Measurements from ENCODE around the gene PEAR1.

The PEAR1 gene

DNA sequence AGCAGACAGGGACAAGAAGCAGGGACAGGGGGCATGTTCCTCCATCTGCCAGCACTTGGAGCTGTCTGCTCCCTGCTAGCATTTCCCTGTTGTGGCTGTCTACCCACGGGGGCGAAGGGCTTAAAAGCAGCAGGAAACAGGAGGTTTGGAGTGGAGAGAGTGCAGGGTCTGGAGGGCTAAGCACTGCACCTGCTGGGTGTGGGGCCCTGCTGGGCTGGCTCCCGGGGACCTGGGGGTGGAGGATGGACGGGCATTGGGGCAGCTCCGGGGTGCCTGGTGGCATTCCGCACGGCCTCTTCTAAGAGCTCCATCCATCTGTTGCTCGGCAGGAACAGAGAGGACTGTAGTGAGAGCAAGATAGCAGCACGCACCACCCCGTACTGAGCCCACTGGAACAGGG is 48.2 kb downstream of the PEAR1 start:
- H3K4me3 ChIP-seq (ENCODE audit: low read depth, low read length): no peak overlapping the region
- no peak overlapping the region for H3K27ac ChIP-seq (ENCODE audit: low read depth, low read length)
- H3K27me3 ChIP-seq (ENCODE audit: insufficient read depth, low read length): no peaks in the 10 kb centered on the region
- H3K4me1 ChIP-seq (ENCODE audit: control insufficient read depth, insufficient read depth, low read length, unreplicated experiment): no peaks in the 10 kb centered on the region
- no peak overlapping the region for H2AFZ ChIP-seq (ENCODE audit: low read length, unreplicated experiment)
- H3K79me2 ChIP-seq (ENCODE audit: control insufficient read depth, insufficient read depth, low read length, unreplicated experiment): no peaks in the 10 kb centered on the region
- H3K36me3 ChIP-seq (ENCODE audit: insufficient read depth, low read length): peaks cover 22% of the 10 kb centered on the region; the same call in 1 of the 2 replicates

DNA sequence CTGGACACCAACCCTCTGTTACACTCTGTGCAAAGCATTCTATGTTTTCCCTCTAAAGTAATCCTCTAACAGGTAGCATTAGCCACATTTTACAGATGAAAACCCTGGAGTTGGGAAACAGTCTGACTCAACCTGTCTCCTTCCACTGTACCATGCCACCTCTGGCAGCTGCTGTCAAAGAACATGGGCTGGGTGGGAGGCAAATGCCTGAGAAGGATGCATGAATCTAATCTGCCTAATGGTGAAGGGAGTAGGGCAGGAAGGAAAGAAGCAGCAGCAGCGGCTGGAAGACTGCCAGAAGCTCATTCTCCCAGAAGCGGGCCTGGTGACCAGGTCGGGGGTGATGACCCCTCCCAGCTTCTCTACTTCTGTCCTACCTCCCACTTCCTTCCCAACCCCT is 48.7 kb downstream of the PEAR1 start:
- Histone ChIP-seq H2AFZ (ENCODE audit: low read length, unreplicated experiment) (no peak overlapping the region), H3K4me3 (ENCODE audit: low read depth, low read length) (no peak overlapping the region), H3K27me3 (ENCODE audit: insufficient read depth, low read length) (no peaks in the 10 kb centered on the region), H3K36me3 (ENCODE audit: insufficient read depth, low read length) (peaks cover 24% of the 10 kb centered on the region; the same call in 1 of the 2 replicates), H3K79me2 (ENCODE audit: control insufficient read depth, insufficient read depth, low read length, unreplicated experiment) (no peaks in the 10 kb centered on the region), H3K27ac (ENCODE audit: low read depth, low read length) (no peak overlapping the region), H3K4me1 (ENCODE audit: control insufficient read depth, insufficient read depth, low read length, unreplicated experiment) (no peaks in the 10 kb centered on the region)

DNA sequence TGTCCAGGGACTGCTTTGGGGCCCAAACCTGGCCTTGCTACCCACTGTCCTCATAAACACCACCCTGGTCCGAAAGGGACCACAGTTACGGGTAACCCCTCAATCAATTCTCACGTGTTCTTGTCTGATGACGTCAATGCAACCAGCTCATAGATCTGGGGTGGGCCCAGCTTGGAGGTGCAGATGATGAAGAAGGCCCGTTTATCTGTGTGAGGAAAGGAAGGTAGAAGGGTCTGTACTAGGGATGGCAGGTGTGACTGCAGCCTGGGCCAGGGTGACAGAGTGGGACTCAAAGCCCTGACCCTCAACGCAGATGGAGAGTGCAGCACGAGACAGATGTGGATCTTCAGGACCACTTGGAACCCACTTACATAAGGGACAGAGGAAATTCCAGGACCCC is 49.1 kb downstream of the PEAR1 start:
- Histone ChIP-seq H3K4me1 (ENCODE audit: control insufficient read depth, insufficient read depth, low read length, unreplicated experiment) (no peaks in the 10 kb centered on the region), H3K27me3 (ENCODE audit: insufficient read depth, low read length) (no peaks in the 10 kb centered on the region), H3K79me2 (ENCODE audit: control insufficient read depth, insufficient read depth, low read length, unreplicated experiment) (no peaks in the 10 kb centered on the region), H2AFZ (ENCODE audit: low read length, unreplicated experiment) (no peak overlapping the region), H3K36me3 (ENCODE audit: insufficient read depth, low read length) (peaks cover 24% of the 10 kb centered on the region; the same call in 1 of the 2 replicates), H3K27ac (ENCODE audit: low read depth, low read length) (no peak overlapping the region), H3K4me3 (ENCODE audit: low read depth, low read length) (no peak overlapping the region)

DNA sequence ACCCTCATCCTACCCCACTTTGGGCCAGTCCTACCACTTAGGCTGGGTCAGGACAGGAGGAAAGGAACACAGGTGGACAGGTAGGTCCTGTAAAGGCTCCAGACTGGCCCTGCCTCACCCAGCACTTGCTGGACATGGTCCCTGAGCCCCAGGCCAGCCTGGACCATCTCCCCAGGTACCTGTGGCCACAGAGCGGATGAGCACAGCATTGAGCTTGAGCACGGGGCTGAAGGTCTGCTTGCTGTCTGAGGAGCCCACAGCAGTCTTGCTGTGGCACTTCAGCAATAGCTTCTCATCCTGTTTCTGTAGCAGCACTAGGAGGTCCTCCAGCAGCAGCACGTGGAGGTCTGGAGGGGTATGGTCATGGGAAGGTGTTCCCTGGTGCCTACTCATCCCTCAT is 50.2 kb downstream of the PEAR1 start:
- Histone ChIP-seq H2AFZ (ENCODE audit: low read length, unreplicated experiment) (no peak overlapping the region), H3K27ac (ENCODE audit: low read depth, low read length) (no peak overlapping the region), H3K4me1 (ENCODE audit: control insufficient read depth, insufficient read depth, low read length, unreplicated experiment) (no peaks in the 10 kb centered on the region), H3K4me3 (ENCODE audit: low read depth, low read length) (no peak overlapping the region), H3K27me3 (ENCODE audit: insufficient read depth, low read length) (no peaks in the 10 kb centered on the region), H3K79me2 (ENCODE audit: control insufficient read depth, insufficient read depth, low read length, unreplicated experiment) (no peaks in the 10 kb centered on the region), H3K36me3 (ENCODE audit: insufficient read depth, low read length) (peaks cover 28% of the 10 kb centered on the region; the same call in 1 of the 2 replicates)

DNA sequence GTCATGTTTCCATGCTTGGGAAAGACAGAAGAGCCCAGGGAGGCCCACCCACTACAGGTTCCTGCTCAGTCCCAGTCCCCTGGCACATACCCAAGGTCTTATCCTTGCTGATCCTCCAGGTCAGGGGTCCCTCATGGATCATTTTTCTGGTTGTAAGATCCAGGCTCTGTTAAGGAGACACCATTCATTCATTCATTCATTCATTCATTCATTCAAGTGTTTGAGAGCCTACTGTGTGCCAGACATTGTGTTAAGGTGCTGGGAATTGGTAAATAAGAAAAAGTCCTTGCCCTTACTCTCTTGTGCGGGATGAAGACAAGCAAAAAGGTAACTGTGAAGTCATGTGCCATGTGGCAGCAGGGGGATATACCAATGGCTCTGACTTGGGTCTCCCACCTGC is 50.8 kb downstream of the PEAR1 start:
- peaks cover 28% of the 10 kb centered on the region; the same call in 1 of the 2 replicates for H3K36me3 ChIP-seq (ENCODE audit: insufficient read depth, low read length)
- no peaks in the 10 kb centered on the region for H3K4me1 ChIP-seq (ENCODE audit: control insufficient read depth, insufficient read depth, low read length, unreplicated experiment)
- H3K27me3 ChIP-seq (ENCODE audit: insufficient read depth, low read length): no peaks in the 10 kb centered on the region
- H2AFZ ChIP-seq (ENCODE audit: low read length, unreplicated experiment): no peak overlapping the region
- no peaks in the 10 kb centered on the region for H3K79me2 ChIP-seq (ENCODE audit: control insufficient read depth, insufficient read depth, low read length, unreplicated experiment)
- no peak overlapping the region for H3K27ac ChIP-seq (ENCODE audit: low read depth, low read length)
- no peak overlapping the region for H3K4me3 ChIP-seq (ENCODE audit: low read depth, low read length)

DNA sequence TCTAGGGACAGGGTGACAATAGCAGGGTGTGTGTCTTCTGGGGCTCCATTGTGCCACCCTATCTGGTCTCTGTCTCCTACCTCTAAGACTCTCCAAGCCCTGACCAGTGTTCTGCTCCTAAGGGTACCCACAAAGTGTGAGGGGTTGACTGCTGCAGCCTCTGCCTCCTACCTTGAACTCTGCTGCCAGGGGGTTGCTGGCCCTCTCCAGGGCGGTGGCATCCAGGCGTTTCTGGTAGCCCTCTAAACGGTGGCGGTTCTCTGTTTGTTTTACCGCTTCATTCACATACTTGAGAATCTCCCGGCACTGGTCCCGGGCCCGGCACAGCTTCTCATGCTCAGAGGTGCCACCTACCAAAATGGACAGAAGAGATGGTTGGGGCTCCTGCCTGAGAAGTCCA is 51.3 kb downstream of the PEAR1 start:
- H3K27me3 ChIP-seq (ENCODE audit: insufficient read depth, low read length): no peaks in the 10 kb centered on the region
- no peak overlapping the region for H3K4me3 ChIP-seq (ENCODE audit: low read depth, low read length)
- no peak overlapping the region for H3K27ac ChIP-seq (ENCODE audit: low read depth, low read length)
- peaks cover 32% of the 10 kb centered on the region; the same call in 1 of the 2 replicates for H3K36me3 ChIP-seq (ENCODE audit: insufficient read depth, low read length)
- no peaks in the 10 kb centered on the region for H3K4me1 ChIP-seq (ENCODE audit: control insufficient read depth, insufficient read depth, low read length, unreplicated experiment)
- no peaks in the 10 kb centered on the region for H3K79me2 ChIP-seq (ENCODE audit: control insufficient read depth, insufficient read depth, low read length, unreplicated experiment)
- no peak overlapping the region for H2AFZ ChIP-seq (ENCODE audit: low read length, unreplicated experiment)

DNA sequence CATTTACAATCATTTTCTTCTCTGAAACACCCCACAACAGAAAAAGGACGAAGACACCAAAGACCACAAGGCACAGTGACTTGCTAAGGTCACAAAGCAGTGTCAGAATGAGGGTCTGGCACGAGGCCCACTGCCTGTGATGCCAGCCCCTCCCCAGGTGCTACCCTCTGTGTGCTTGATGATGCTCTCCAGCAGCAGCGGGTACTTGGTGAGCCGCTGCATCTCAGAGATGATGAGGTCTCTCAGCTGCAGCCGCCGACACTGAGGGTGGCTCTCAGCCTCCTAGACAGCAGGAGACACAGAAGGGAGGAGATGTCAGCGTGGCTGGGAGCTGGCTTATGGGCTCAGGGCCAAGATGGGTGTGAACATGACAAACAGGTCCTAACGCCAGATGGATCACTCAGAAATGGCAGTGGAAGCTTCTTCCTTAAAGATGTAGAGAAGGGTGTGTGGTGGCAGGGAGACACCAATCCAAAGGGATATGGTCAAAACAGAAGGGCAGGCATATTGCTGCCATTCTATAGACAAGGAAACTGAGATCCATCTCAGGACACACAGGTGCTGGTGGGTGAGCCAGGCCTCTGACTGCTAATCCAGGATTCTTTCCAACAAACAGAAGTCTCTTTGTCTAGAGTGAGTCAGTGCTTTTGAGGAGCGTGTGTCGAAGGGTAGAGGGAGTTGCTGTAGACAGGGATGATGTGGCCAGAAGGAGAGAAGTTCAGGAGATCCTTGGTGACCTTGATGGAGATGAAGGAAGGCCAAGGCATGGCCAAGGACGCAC is 52.6 kb downstream of the PEAR1 start:
- no peaks in the 10 kb centered on the region for H3K79me2 ChIP-seq (ENCODE audit: control insufficient read depth, insufficient read depth, low read length, unreplicated experiment)
- no peak overlapping the region for H3K27ac ChIP-seq (ENCODE audit: low read depth, low read length)
- peaks cover 32% of the 10 kb centered on the region; the same call in 1 of the 2 replicates for H3K36me3 ChIP-seq (ENCODE audit: insufficient read depth, low read length)
- no peak overlapping the region for H3K4me3 ChIP-seq (ENCODE audit: low read depth, low read length)
- no peaks in the 10 kb centered on the region for H3K27me3 ChIP-seq (ENCODE audit: insufficient read depth, low read length)
- no peaks in the 10 kb centered on the region for H3K4me1 ChIP-seq (ENCODE audit: control insufficient read depth, insufficient read depth, low read length, unreplicated experiment)
- no peak overlapping the region for H2AFZ ChIP-seq (ENCODE audit: low read length, unreplicated experiment)

DNA sequence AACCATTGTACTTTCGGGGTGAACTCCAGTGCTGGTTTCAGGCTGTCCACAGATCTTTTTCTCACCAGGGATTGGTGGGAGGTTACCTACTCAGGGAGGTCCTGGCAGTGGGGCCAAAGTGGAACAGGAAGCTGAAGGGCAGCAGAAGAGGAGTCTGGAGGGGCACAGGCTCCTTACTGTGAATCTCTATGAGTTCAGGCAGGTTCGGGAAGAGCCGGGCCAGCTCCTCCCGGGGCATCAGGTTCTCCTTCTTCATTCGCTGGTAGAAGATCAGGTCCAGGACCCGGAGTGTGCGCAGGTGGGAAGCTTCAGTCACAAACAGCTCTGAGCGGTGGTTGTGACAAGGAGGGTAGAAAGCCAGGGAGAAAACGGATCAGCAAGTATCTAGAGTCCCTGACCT is 53.6 kb downstream of the PEAR1 start:
- Histone ChIP-seq H3K27ac (ENCODE audit: low read depth, low read length) (no peak overlapping the region), H3K36me3 (ENCODE audit: insufficient read depth, low read length) (peaks cover 32% of the 10 kb centered on the region; the same call in 1 of the 2 replicates)

DNA sequence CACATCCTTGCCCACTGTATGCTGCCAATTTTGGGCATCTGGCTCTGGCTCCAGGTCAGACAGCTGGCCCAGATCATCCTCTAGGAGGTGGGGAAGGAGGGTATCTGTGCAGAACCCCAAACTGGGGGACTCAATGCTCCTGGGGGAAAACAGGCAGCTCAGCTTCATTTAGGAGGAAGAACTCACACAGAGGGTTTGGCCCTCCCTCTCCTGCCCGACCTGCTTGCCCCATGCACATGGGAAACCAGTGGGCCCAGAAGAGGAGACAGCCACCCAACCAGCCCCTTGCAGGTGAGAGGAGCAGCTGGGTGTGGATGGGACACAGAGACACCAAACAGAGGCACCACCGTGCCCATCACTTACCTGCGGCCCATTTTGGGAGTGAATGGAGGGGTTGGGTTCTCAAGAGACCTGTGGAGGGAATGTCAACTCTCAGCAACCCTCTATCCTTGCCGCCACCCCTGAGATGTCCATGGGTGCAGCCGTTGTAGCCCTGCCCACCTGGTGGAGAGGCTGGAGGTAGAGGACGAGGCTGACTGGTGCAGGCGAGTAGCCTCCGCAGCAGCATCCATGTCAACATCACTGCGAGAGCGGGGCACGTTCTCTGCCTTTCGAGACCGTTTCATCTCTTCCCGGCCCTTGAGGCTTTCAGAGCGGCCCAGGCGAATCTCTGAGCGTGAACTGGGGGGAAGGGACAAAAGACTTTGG is 54.5 kb downstream of the PEAR1 start:
- no peaks in the 10 kb centered on the region for H3K79me2 ChIP-seq (ENCODE audit: control insufficient read depth, insufficient read depth, low read length, unreplicated experiment)
- no peaks in the 10 kb centered on the region for H3K27me3 ChIP-seq (ENCODE audit: insufficient read depth, low read length)
- H2AFZ ChIP-seq (ENCODE audit: low read length, unreplicated experiment): no peak overlapping the region
- no peak overlapping the region for H3K4me3 ChIP-seq (ENCODE audit: low read depth, low read length)
- H3K4me1 ChIP-seq (ENCODE audit: control insufficient read depth, insufficient read depth, low read length, unreplicated experiment): no peaks in the 10 kb centered on the region
- H3K27ac ChIP-seq (ENCODE audit: low read depth, low read length): no peak overlapping the region
- peaks cover 32% of the 10 kb centered on the region; the same call in 1 of the 2 replicates for H3K36me3 ChIP-seq (ENCODE audit: insufficient read depth, low read length)

More for the DNA sequence above, 53.6 kb downstream of the PEAR1 start:
- no peaks in the 10 kb centered on the region for H3K4me1 ChIP-seq (ENCODE audit: control insufficient read depth, insufficient read depth, low read length, unreplicated experiment)
- H3K4me3 ChIP-seq (ENCODE audit: low read depth, low read length): no peak overlapping the region
- H3K27me3 ChIP-seq (ENCODE audit: insufficient read depth, low read length): no peaks in the 10 kb centered on the region
- no peaks in the 10 kb centered on the region for H3K79me2 ChIP-seq (ENCODE audit: control insufficient read depth, insufficient read depth, low read length, unreplicated experiment)
- no peak overlapping the region for H2AFZ ChIP-seq (ENCODE audit: low read length, unreplicated experiment)

DNA sequence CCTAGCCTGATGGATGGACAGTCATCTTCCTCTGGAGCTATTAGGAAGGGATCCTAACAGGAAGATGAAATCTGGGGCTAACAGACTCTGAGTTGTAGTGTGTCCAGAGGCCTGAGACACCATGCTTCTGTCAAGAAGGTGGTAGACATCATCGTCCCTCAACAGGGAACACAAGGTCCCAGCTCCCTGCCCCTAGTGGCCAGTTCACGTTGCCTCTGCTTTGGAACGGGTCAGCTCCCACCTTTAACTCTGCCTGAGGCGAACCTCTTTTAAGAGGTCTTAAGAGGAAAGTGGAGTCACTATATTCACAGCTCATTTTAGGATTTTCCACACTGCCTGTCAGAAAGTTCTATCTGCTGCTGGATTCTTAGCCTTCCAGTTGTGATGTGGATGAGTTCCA is 55.2 kb downstream of the PEAR1 start:
- no peak overlapping the region for H3K27ac ChIP-seq (ENCODE audit: low read depth, low read length)
- peaks cover 28% of the 10 kb centered on the region; the same call in 1 of the 2 replicates for H3K36me3 ChIP-seq (ENCODE audit: insufficient read depth, low read length)
- no peak overlapping the region for H2AFZ ChIP-seq (ENCODE audit: low read length, unreplicated experiment)
- H3K4me3 ChIP-seq (ENCODE audit: low read depth, low read length): no peak overlapping the region
- no peaks in the 10 kb centered on the region for H3K4me1 ChIP-seq (ENCODE audit: control insufficient read depth, insufficient read depth, low read length, unreplicated experiment)
- H3K27me3 ChIP-seq (ENCODE audit: insufficient read depth, low read length): no peaks in the 10 kb centered on the region
- H3K79me2 ChIP-seq (ENCODE audit: control insufficient read depth, insufficient read depth, low read length, unreplicated experiment): no peaks in the 10 kb centered on the region

DNA sequence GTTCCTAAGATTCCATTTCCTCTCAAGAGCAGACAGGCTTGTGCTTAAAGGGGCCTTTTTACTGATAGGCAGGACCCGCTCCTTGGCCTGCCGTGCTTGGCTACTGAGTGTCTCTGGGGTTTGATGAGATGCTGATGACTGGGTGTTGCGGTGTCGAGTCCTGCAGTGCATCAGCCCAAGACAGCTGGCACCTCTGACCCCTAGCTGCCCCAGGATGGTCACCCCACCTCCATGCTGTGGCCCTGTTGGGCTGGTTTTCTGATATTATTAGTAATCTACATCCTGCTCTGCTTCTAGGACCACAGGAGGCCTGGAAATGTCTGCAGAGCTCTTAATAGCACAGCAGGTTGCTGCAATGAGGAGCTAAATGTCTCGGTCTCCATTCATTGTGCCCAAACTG is 55.6 kb downstream of the PEAR1 start:
- Histone ChIP-seq H3K4me1 (ENCODE audit: control insufficient read depth, insufficient read depth, low read length, unreplicated experiment) (no peaks in the 10 kb centered on the region), H3K79me2 (ENCODE audit: control insufficient read depth, insufficient read depth, low read length, unreplicated experiment) (no peaks in the 10 kb centered on the region), H3K27ac (ENCODE audit: low read depth, low read length) (no peak overlapping the region), H3K4me3 (ENCODE audit: low read depth, low read length) (no peak overlapping the region), H3K36me3 (ENCODE audit: insufficient read depth, low read length) (peaks cover 25% of the 10 kb centered on the region; the same call in 1 of the 2 replicates), H2AFZ (ENCODE audit: low read length, unreplicated experiment) (no peak overlapping the region), H3K27me3 (ENCODE audit: insufficient read depth, low read length) (no peaks in the 10 kb centered on the region)

Measured in ACC112 (cell line).